ENCODE results near the gene MAN1B1. TPM values are rescaled to one million over a fixed set of nuclear protein-coding genes. Genes with fewer than 3 reads are reported as not detected.

MAN1B1 gene
- total RNA-seq, result 10 to 100 TPM; 63.3 to 71.0 TPM
- polyA plus RNA-seq, result 10 to 100 TPM; 35.4 to 37.5 TPM

GRCh38 chr9:137086531-137087408 lies at the start of gene MAN1B1:
Gene MAN1B1, plus strand, starts transcription at chr9:137086985. Its CDS starts 15 bp downstream, at chr9:137087000.
- Histone ChIP-seq H3K36me3 (ENCODE audit: insufficient read depth, low read length) (peaks cover under 1% of the 10 kb centered on the region), H3K4me1 (ENCODE audit: insufficient read depth, low read length) (peaks cover 29% of the 10 kb centered on the region), H3K9me3 (ENCODE audit: control insufficient read depth in 1 of 2, low read length in 2 of 2) (no peaks in the 10 kb centered on the region), H3K4me3 (ENCODE audit: low read length in 2 of 2) (peak within 1 kb of the TSS; percentile 81 to 82), H3K27ac (ENCODE audit: low read depth, low read length) (peak within 1 kb of the TSS; percentile 92), H3K27me3 (ENCODE audit: insufficient read depth, low read length) (no peaks in the 10 kb centered on the region)
- no peaks in the 10 kb centered on the region for H3K9me3 Mint-ChIP-seq
- H3K4me3 Mint-ChIP-seq, result peak within 1 kb of the TSS; percentile 88 to 93 (median 90)
- peak within 1 kb of the TSS; percentile 90 to 99 (median 96) for H3K27ac Mint-ChIP-seq
- no peaks in the 10 kb centered on the region for H3K27me3 Mint-ChIP-seq
- peak; percentile 98 to 100 (median 100) for DNase-seq
- ChIA-PET CTCF (ENCODE audit: partially characterized antibody) (interaction anchor here (0.6 to 3.4 kb wide), 14 partner anchors 10 to 293 kb away, joined by 3 to 38 read pairs (median 5); partner anchors contain the start of genes DPP7, SAPCD2, TUBB4B and UAP1L1), POLR2A (ENCODE audit: partially characterized antibody) (interaction anchor here (0.8 to 4.4 kb wide), 47 partner anchors 9 to 359 kb away, joined by 3 to 86 read pairs (median 5); partner anchors contain the start of genes ABCA2, AJM1, ANAPC2 and CYSRT1)
- intact Hi-C loops (cut with micrococcal nuclease), result loop anchor here (1.0 to 5.0 kb wide), 7 partner anchors 9 to 239 kb away; partner anchors contain the start of genes ANAPC2, NELFB, PHPT1 and SAPCD2
- peaks cover 17 to 37% (median 28%) of the 10 kb centered on the region in 4 donors for H3K4me1 Mint-ChIP-seq
- peaks cover 5 to 25% of the 10 kb centered on the region in 2 donors for H3K36me3 Mint-ChIP-seq

GRCh38 chr9:137037035-137037434 lies 49.8 kb upstream of the MAN1B1 start:
- ChIA-PET CTCF (ENCODE audit: partially characterized antibody) (interaction anchor here (1.2 to 4.3 kb wide), 7 partner anchors 8 to 259 kb away, joined by 3 to 84 read pairs (median 22); partner anchors contain the start of genes ABCA2, CLIC3 and NPDC1), POLR2A (ENCODE audit: partially characterized antibody) (interaction anchor here (0.6 to 2.6 kb wide), 3 partner anchors 10 to 15 kb away, joined by 3 to 10 read pairs (median 4); partner anchors contain the start of gene NPDC1)
- Histone ChIP-seq H3K36me3 (ENCODE audit: insufficient read depth, low read length) (no peaks in the 10 kb centered on the region), H3K27ac (ENCODE audit: low read depth, low read length) (no peak overlapping the region), H3K4me3 (ENCODE audit: low read length in 2 of 2) (no peak overlapping the region), H3K4me1 (ENCODE audit: insufficient read depth, low read length) (peaks cover 31% of the 10 kb centered on the region), H3K27me3 (ENCODE audit: insufficient read depth, low read length) (no peaks in the 10 kb centered on the region), H3K9me3 (ENCODE audit: control insufficient read depth in 1 of 2, low read length in 2 of 2) (no peaks in the 10 kb centered on the region)
- Mint-ChIP-seq H3K9me3 (no peaks in the 10 kb centered on the region), H3K27me3 (no peaks in the 10 kb centered on the region), H3K4me1 (peaks cover 12 to 31% (median 21%) of the 10 kb centered on the region in 4 donors), H3K4me3 (no peak overlapping the region), H3K27ac (no peak overlapping the region), H3K36me3 (no peaks in the 10 kb centered on the region)
- no peak for DNase-seq
- intact Hi-C loops (cut with micrococcal nuclease), result no loop called here

DNA sequence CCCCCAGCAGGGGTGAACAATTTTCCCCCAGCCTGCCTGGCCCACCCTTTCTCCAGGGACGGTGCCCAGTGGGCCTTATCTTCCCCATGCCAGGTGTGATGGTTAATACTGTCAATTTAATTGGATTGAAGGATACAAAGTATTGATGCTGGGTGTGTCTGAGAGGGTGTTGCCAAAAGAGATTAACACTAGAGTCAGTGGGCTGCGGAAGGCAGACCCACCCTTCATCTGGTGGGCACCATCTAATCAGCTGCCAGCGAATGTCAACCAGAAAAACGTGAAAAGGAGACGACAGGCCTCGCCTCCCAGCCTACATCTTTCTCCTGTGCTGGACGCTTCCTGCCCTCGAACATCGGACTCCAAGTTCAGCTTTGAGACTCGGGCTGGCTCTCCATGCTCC lies 49.3 kb upstream of the MAN1B1 start:
- H3K9me3 Mint-ChIP-seq, result no peaks in the 10 kb centered on the region
- H3K27me3 Mint-ChIP-seq, result no peaks in the 10 kb centered on the region
- intact Hi-C loops (cut with micrococcal nuclease), result no loop called here
- Histone ChIP-seq H3K9me3 (ENCODE audit: control insufficient read depth in 1 of 2, low read length in 2 of 2) (no peaks in the 10 kb centered on the region), H3K27ac (ENCODE audit: low read depth, low read length) (no peak overlapping the region), H3K27me3 (ENCODE audit: insufficient read depth, low read length) (no peaks in the 10 kb centered on the region), H3K36me3 (ENCODE audit: insufficient read depth, low read length) (no peaks in the 10 kb centered on the region), H3K4me3 (ENCODE audit: low read length in 2 of 2) (no peak overlapping the region), H3K4me1 (ENCODE audit: insufficient read depth, low read length) (peaks cover 27% of the 10 kb centered on the region)
- no peak for DNase-seq
- ChIA-PET CTCF (ENCODE audit: partially characterized antibody) (interaction anchor here (0.9 to 4.3 kb wide), 7 partner anchors 8 to 250 kb away, joined by 3 to 84 read pairs (median 10); partner anchors contain the start of genes ABCA2, CLIC3 and NPDC1), POLR2A (ENCODE audit: partially characterized antibody) (interaction anchor here (0.6 to 1.5 kb wide), 2 partner anchors 9 to 11 kb away, joined by 3 to 4 read pairs; partner anchors contain the start of gene NPDC1)
- no peak overlapping the region for H3K27ac Mint-ChIP-seq
- H3K36me3 Mint-ChIP-seq, result no peaks in the 10 kb centered on the region
- no peak overlapping the region for H3K4me3 Mint-ChIP-seq
- H3K4me1 Mint-ChIP-seq, result peaks cover 10 to 26% (median 18%) of the 10 kb centered on the region in 4 donors

GRCh38 chr9:137038916-137039315 lies 47.9 kb upstream of the MAN1B1 start:
- Histone ChIP-seq H3K4me3 (ENCODE audit: low read length in 2 of 2) (no peak overlapping the region), H3K36me3 (ENCODE audit: insufficient read depth, low read length) (no peaks in the 10 kb centered on the region)
- CTCF ChIA-PET (ENCODE audit: partially characterized antibody), result interaction anchor here (1.8 to 2.5 kb wide), 2 partner anchors 8 to 10 kb away, joined by 4 to 10 read pairs; partner anchors contain the start of gene ABCA2

GRCh38 chr9:137039611-137040366 lies 47.0 kb upstream of the MAN1B1 start:
- H3K9me3 ChIP-seq (ENCODE audit: control insufficient read depth in 1 of 2, low read length in 2 of 2), result no peaks in the 10 kb centered on the region
- H3K27ac ChIP-seq (ENCODE audit: low read depth, low read length), result no peak overlapping the region
- ChIA-PET CTCF (ENCODE audit: partially characterized antibody) (interaction anchor here (1.1 kb wide), 1 partner anchor 10 kb away, joined by 5 read pairs; no protein-coding TSS in a partner anchor), POLR2A (ENCODE audit: partially characterized antibody) (no interaction called here)
- Mint-ChIP-seq H3K4me1 (peaks cover 5 to 11% (median 8%) of the 10 kb centered on the region in 4 donors), H3K27me3 (peaks cover under 1 to 1% of the 10 kb centered on the region in 2 donors), H3K4me3 (no peak overlapping the region), H3K27ac (no peak overlapping the region), H3K36me3 (no peaks in the 10 kb centered on the region), H3K9me3 (no peaks in the 10 kb centered on the region)
- no peaks in the 10 kb centered on the region for H3K27me3 ChIP-seq (ENCODE audit: insufficient read depth, low read length)
- H3K36me3 ChIP-seq (ENCODE audit: insufficient read depth, low read length), result no peaks in the 10 kb centered on the region
- no peak overlapping the region for H3K4me3 ChIP-seq (ENCODE audit: low read length in 2 of 2)
- peaks cover 24% of the 10 kb centered on the region for H3K4me1 ChIP-seq (ENCODE audit: insufficient read depth, low read length)
- intact Hi-C loops (cut with micrococcal nuclease), result no loop called here
- DNase-seq, result no peak

More at GRCh38 chr9:137038916-137039315, 47.9 kb upstream of the MAN1B1 start:
- H3K4me1 Mint-ChIP-seq, result peaks cover 7 to 12% (median 9%) of the 10 kb centered on the region in 4 donors
- Histone ChIP-seq H3K9me3 (ENCODE audit: control insufficient read depth in 1 of 2, low read length in 2 of 2) (no peaks in the 10 kb centered on the region), H3K4me1 (ENCODE audit: insufficient read depth, low read length) (peaks cover 22% of the 10 kb centered on the region), H3K27me3 (ENCODE audit: insufficient read depth, low read length) (no peaks in the 10 kb centered on the region), H3K27ac (ENCODE audit: low read depth, low read length) (no peak overlapping the region)
- no peak overlapping the region for H3K4me3 Mint-ChIP-seq
- H3K9me3 Mint-ChIP-seq, result no peaks in the 10 kb centered on the region
- DNase-seq, result no peak
- no peaks in the 10 kb centered on the region for H3K27me3 Mint-ChIP-seq
- intact Hi-C loops (cut with micrococcal nuclease), result no loop called here
- peak overlapping the region in 1 of 7 donors; percentile 48 for H3K27ac Mint-ChIP-seq
- H3K36me3 Mint-ChIP-seq, result no peaks in the 10 kb centered on the region
- POLR2A ChIA-PET (ENCODE audit: partially characterized antibody), result no interaction called here

DNA sequence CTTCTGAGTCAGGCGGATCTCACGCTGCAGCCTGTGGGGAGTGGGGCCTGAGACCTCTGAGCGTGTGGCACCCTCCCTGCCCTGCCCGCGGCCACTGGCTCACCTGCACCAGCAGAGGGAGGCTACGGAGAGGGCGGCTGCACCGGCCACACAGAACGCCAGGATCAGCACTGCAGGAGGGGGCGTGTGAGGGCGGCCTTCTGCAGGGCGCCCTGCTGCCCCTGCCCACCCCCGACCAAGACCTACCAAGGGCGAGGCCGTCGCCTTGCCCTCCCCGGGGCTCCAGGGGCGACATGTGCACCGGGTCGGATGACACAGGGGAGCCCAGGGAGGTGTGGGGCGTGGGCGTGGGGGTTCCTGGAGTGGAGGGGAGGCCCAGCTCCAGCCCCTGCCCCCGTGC lies 46.2 kb upstream of the MAN1B1 start:
- peaks cover 23% of the 10 kb centered on the region for H3K4me1 ChIP-seq (ENCODE audit: insufficient read depth, low read length)
- no peaks in the 10 kb centered on the region for H3K9me3 ChIP-seq (ENCODE audit: control insufficient read depth in 1 of 2, low read length in 2 of 2)
- Mint-ChIP-seq H3K27me3 (peaks cover 2 to 3% of the 10 kb centered on the region in 2 donors), H3K4me3 (no peak overlapping the region), H3K36me3 (no peaks in the 10 kb centered on the region), H3K4me1 (peaks cover 3 to 9% (median 7%) of the 10 kb centered on the region in 4 donors), H3K27ac (no peak overlapping the region), H3K9me3 (no peaks in the 10 kb centered on the region)
- CTCF ChIA-PET (ENCODE audit: partially characterized antibody), result interaction anchor here (1.1 kb wide), 1 partner anchor 11 kb away, joined by 5 read pairs; no protein-coding TSS in a partner anchor
- no peak overlapping the region for H3K4me3 ChIP-seq (ENCODE audit: low read length in 2 of 2)
- intact Hi-C loops (cut with micrococcal nuclease), result no loop called here
- no peaks in the 10 kb centered on the region for H3K27me3 ChIP-seq (ENCODE audit: insufficient read depth, low read length)
- H3K36me3 ChIP-seq (ENCODE audit: insufficient read depth, low read length), result no peaks in the 10 kb centered on the region
- H3K27ac ChIP-seq (ENCODE audit: low read depth, low read length), result no peak overlapping the region
- DNase-seq, result no peak
- POLR2A ChIA-PET (ENCODE audit: partially characterized antibody), result no interaction called here
